ENCODE data around the gene ARL4A. TPM values are rescaled to one million over a fixed set of nuclear protein-coding genes. Genes with fewer than 3 reads are reported as not detected.

Gene ARL4A
- total and polyA plus RNA-seq, 2 of the 8 experiments (the other 6 are each of a cell fraction or from before 2014, with no cell fraction given) = 14.5 to 29.2 TPM

DNA sequence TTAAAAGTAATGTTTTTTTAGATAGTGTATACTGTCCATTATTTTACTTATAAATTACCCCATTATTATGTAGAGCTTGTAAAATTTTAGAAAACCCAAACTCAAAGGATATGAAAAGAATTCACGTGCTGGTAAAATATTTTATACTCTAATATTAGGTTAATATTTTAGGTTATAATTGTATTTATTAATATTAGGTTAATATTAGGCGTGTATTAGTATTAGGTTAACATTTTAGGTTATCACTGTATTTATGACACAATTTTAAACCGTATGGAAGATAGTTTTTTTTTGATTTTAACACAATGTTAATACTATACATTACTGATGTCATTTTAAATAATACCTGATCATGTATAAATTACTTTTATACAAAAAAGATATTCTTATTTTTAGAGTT is 48.5 kb downstream of the ARL4A start:
- H3K18ac ChIP-seq (ENCODE audit: extremely low read depth, low read length) = no peak overlapping the region
- H3K23ac ChIP-seq (ENCODE audit: insufficient read length) = no peak overlapping the region
- H3K9me3 ChIP-seq (ENCODE audit: insufficient read depth in 2 of 2, low read depth in 1 of 2, low read length in 1 of 2) = no peaks in the 10 kb centered on the region
- H3K27me3 ChIP-seq (replicated peaks in 1 of 4; ENCODE audit: control insufficient read depth in 3 of 4, extremely low read depth in 1 of 4, insufficient read depth in 3 of 4, low read length in 3 of 4) = no peaks in the 10 kb centered on the region
- peaks cover 0 to 5% (median 3%) of the 10 kb centered on the region in 4 experiments; a peak in 3 of 7 replicates for H3K4me1 ChIP-seq (replicated peaks in 1 of 4; ENCODE audit: control insufficient read depth in 3 of 4, insufficient read depth in 4 of 4, low read length in 3 of 4)
- DNase-seq (ENCODE audit: low read depth in 1 of 2, low spot score in 2 of 2) = no peak
- no peak overlapping the region for H3K27ac ChIP-seq (ENCODE audit: low read depth, low read length)
- H4K20me1 ChIP-seq (replicated peaks in 1 of 2; ENCODE audit: control insufficient read depth in 1 of 2, insufficient read depth in 2 of 2, low read length in 2 of 2) = no peaks in the 10 kb centered on the region
- no peak overlapping the region for H3K9ac ChIP-seq (replicated peaks in 1 of 4; ENCODE audit: extremely low read depth in 1 of 4, low read depth in 3 of 4, low read length in 3 of 4)
- no peak overlapping the region for H2AFZ ChIP-seq (ENCODE audit: low read length)
- WGBS, 2 experiments (ENCODE audit: extremely low coverage in 1 of 2, insufficient coverage in 1 of 2, insufficient read length in 1 of 2, insufficient replicate concordance in 2 of 2, low coverage in 1 of 2, low lambda C conversion rate in 2 of 2, missing lambda C conversion rate in 1 of 2) = 70% methylated on average over 3 of the region's 3 CpGs; no CpG with 5 or more reads in 1 of the 2 experiments
- no peak overlapping the region for H3K56ac ChIP-seq (replicated peaks; ENCODE audit: insufficient read length, low read depth, low read length)
- no peaks in the 10 kb centered on the region for H3K79me2 ChIP-seq (ENCODE audit: control insufficient read depth in 1 of 2, insufficient read depth in 2 of 2, low read length in 2 of 2)
- CTCF ChIA-PET (ENCODE audit: partially characterized antibody) = no interaction called here
- H3K23me2 ChIP-seq (ENCODE audit: low read depth, low read length) = no peaks in the 10 kb centered on the region
- no peak overlapping the region for H3K4me3 ChIP-seq (ENCODE audit: extremely low read depth in 1 of 4, insufficient read depth in 2 of 4, low read depth in 3 of 4, low read length in 4 of 4)
- no peak for TF ChIP-seq BACH1 (IDR thresholded peaks at IDR 0.05; ENCODE audit: low read length)
- no peak for TF ChIP-seq TBP (IDR thresholded peaks at IDR 0.05; ENCODE audit: low read depth, low read length)
- POLR2A ChIA-PET (ENCODE audit: partially characterized antibody) = no interaction called here
- H2BK120ac ChIP-seq (replicated peaks; ENCODE audit: low read depth, low read length) = no peak overlapping the region
- no peak overlapping the region for H4K5ac ChIP-seq (ENCODE audit: insufficient read length, low read depth, low read length)
- no peak for FAIRE-seq
- no peak overlapping the region for H4K8ac ChIP-seq (ENCODE audit: extremely low read depth, insufficient read depth, low read length)
- H2BK12ac ChIP-seq (ENCODE audit: low read depth, low read length) = no peak overlapping the region
- no peak overlapping the region for H4K91ac ChIP-seq (replicated peaks; ENCODE audit: insufficient read length, low read length)
- no peaks in the 10 kb centered on the region for H3K36me3 ChIP-seq (ENCODE audit: control insufficient read depth in 2 of 4, insufficient read depth in 4 of 4, low read length in 3 of 4)
- no peak overlapping the region for H3K14ac ChIP-seq (ENCODE audit: insufficient read length)
- no peak overlapping the region for H2BK20ac ChIP-seq (ENCODE audit: low read length)
- H2BK5ac ChIP-seq (ENCODE audit: low read depth, low read length) = no peak overlapping the region
- H3K4ac ChIP-seq (replicated peaks; ENCODE audit: insufficient read length, low read depth, low read length) = no peak overlapping the region
- no peaks in the 10 kb centered on the region for H3K79me1 ChIP-seq (ENCODE audit: low read depth, low read length)
- H2AK5ac ChIP-seq (ENCODE audit: low read depth, low read length) = no peak overlapping the region
- H2BK15ac ChIP-seq (ENCODE audit: low read length) = no peak overlapping the region
- H3K4me2 ChIP-seq (ENCODE audit: insufficient read depth in 1 of 2, low read depth in 2 of 2, low read length in 2 of 2) = no peak overlapping the region

All from H1 (cell line).